Small intestine (tissue), 7 donors: ENCODE results near the gene AHCYL2. TPM values are rescaled to one million over a fixed set of nuclear protein-coding genes. Genes with fewer than 3 reads are reported as not detected.
A peak's percentile ranks its signal among the peaks of the same experiment; 100 is the strongest.
"Not testable (repeated sequence)": the region's sequence is repeated elsewhere in the genome, so short reads cannot be mapped to it uniquely, and the experiment has no call there.

Source experiments
- DNase-seq, 2 donors: peaks; one replicate each; pipeline versions ENCODE4 v3.0.0 to v3.0.0-alpha.2; 2013
- FAIRE-seq: peaks from 2 replicates; lab custom pipeline; 2012; peaks lifted over from hg19 to GRCh38; lab: Jason Lieb, UNC
- H3K27ac ChIP-seq, 3 donors: one replicate each; pipeline ENCODE4 v1.5.1; 2013; ENCODE audit warnings: low read length in 2 of 3, mild to moderate bottlenecking in 2 of 3, control low read depth in 1 of 3, inconsistent platforms in 1 of 3, low read depth in 1 of 3, moderate library complexity in 1 of 3
- H3K27me3 ChIP-seq, 3 donors: one replicate each; pipeline ENCODE4 v1.6.1; 2013; ENCODE audit warnings: low read length in 3 of 3, inconsistent platforms in 1 of 3; ENCODE audit not compliant: control insufficient read depth in 3 of 3, insufficient read depth in 3 of 3
- H3K36me3 ChIP-seq, 3 donors: one replicate each; pipeline ENCODE4 v1.6.1; 2013; ENCODE audit warnings: low read length in 3 of 3, inconsistent platforms in 1 of 3, low read depth in 1 of 3, mild to moderate bottlenecking in 1 of 3, moderate library complexity in 1 of 3; ENCODE audit not compliant: control insufficient read depth in 3 of 3, insufficient read depth in 2 of 3
- H3K4me1 ChIP-seq, 3 donors: one replicate each; pipeline ENCODE4 v1.6.1; 2013; ENCODE audit warnings: low read length in 2 of 3, inconsistent platforms in 1 of 3, low read depth in 1 of 3, mild to moderate bottlenecking in 1 of 3, moderate library complexity in 1 of 3; ENCODE audit not compliant: control insufficient read depth in 3 of 3, insufficient read depth in 2 of 3
- H3K4me3 ChIP-seq, 3 donors: one replicate each; pipeline ENCODE4 v1.5.1; 2013; ENCODE audit warnings: low read length in 3 of 3, control low read depth in 1 of 3, inconsistent platforms in 1 of 3, low read depth in 1 of 3, mild to moderate bottlenecking in 1 of 3, moderate library complexity in 1 of 3
- H3K9me3 ChIP-seq, 2 donors: one replicate each; pipeline ENCODE4 v1.6.1; 2013; ENCODE audit warnings: low read depth in 1 of 2, low read length in 1 of 2; ENCODE audit not compliant: control insufficient read depth in 2 of 2, insufficient read depth in 1 of 2
- WGBS, 3 donors: extraction: QIAGEN DNeasy Blood & Tissue Kit; methylation state at CpG; one replicate each; pipeline ENCODE4 v1.1.7; 2013; 5-methylcytosine and 5-hydroxymethylcytosine counted together
- polyA plus RNA-seq, 4 donors: library from polyadenylated mRNA; stranded (reverse) in 3 of 4; unstranded in 1 of 4; fragments of 200-250 nt in 3 of 4; fragments of 120-200 nt in 1 of 4; gene quantifications; one replicate each; pipeline versions ENCODE4 v1.2.1 to v1.2.3, GENCODE V29; 2013
- donor health status: healthy with polysubstance abuse.
- donor health status: control.
- donor health status: control.
- donor health status: Bipolar disorder and iron deficiency.
- donor health status: healthy.

The AHCYL2 gene
- polyA plus RNA-seq, 4 donors = 18.2 to 25.4 (median 22.3) TPM

DNA sequence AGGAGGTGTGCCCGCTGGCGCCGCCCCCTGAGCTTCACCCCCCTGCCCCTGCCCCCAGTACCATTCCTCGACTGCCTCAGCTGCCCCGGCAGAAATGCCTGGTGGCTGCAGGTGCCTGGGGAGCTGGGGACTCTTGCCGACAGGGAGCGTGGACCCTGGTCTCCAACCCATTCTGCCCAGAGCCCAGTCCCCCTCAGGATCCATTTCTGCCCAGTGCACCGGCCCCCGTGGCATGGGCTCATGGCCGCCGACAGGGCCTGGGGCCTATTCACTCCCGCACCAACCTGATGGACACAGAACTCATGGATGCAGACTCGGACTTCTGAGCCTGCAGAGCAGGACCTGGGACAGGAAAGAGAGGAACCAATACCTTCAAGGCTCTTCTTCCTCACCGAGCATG lies 12.7 kb upstream of the AHCYL2 start:
- no peak overlapping the region for H3K4me3 ChIP-seq
- H3K27me3 ChIP-seq = no peaks in the 10 kb centered on the region
- no peak for DNase-seq
- H3K4me1 ChIP-seq = no peaks in the 10 kb centered on the region
- H3K9me3 ChIP-seq = peaks cover 0 to 3% of the 10 kb centered on the region in 2 donors
- H3K27ac ChIP-seq = no peak overlapping the region
- H3K36me3 ChIP-seq = peaks cover 0 to 45% (median 0%) of the 10 kb centered on the region in 3 donors
- no peak for FAIRE-seq
- 92 to 95% (median 93%) methylated on average over 10 to 14 of the region's 14 CpGs for WGBS, 3 donors

DNA sequence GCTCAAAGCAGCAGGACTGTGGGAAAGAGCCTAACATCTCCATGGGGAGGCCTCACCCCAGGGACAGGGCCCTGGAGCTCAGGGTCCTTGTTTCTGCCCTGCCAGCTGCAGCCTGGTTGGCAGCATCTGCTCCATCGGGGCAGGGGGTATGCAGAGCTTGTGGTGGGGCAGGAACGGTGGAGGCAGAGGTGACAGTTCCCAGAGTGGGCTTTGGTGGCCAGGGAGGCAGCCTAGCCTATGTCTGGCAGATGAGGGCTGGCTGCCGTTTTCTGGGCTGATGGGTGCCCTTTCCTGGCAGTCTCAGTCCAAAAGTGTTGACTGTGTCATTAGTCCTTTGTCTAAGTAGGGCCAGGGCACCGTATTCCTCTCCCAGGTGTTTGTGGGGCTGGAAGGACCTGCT lies 12.2 kb upstream of the AHCYL2 start:
- 83 to 87% (median 85%) methylated on average over 4 of the region's 4 CpGs for WGBS, 3 donors
- DNase-seq (no peak), FAIRE-seq (no peak)
- Histone ChIP-seq H3K9me3 (peaks cover 0 to 3% of the 10 kb centered on the region in 2 donors), H3K27ac (no peak overlapping the region), H3K36me3 (peaks cover 0 to 44% (median 0%) of the 10 kb centered on the region in 3 donors), H3K4me3 (no peak overlapping the region), H3K4me1 (no peaks in the 10 kb centered on the region), H3K27me3 (no peaks in the 10 kb centered on the region)

DNA sequence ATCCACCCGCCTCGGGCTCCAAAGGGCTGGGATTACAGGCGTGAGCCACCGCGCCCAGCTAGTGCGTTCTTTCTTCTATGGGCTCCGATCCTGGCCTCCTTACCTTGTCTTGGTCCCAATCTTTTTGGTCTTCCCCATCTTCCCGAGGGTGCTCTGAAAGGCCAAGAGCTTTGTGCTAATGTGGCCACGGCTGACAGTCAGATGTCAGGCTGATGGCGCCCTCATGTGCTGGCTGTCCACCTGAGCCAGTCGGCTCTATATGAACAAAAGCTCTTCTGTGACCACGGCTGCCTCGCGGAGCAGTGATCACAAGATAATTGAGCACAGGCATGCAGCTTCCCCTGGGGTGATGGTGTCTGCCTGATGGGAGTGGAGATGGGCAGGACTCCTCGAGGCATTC lies 11.0 kb upstream of the AHCYL2 start:
- H3K27me3 ChIP-seq = no peaks in the 10 kb centered on the region
- 48 to 57% (median 52%) methylated on average over 15 of the region's 15 CpGs for WGBS, 3 donors
- DNase-seq (peak in 1 of 2 donors; percentile 20), FAIRE-seq (no peak)
- H3K4me1 ChIP-seq = peaks cover 0 to 2% (median 0%) of the 10 kb centered on the region in 3 donors
- peaks cover 0 to 3% of the 10 kb centered on the region in 2 donors for H3K9me3 ChIP-seq
- no peak overlapping the region for H3K4me3 ChIP-seq
- no peak overlapping the region for H3K27ac ChIP-seq
- H3K36me3 ChIP-seq = peaks cover 0 to 40% (median 0%) of the 10 kb centered on the region in 3 donors

DNA sequence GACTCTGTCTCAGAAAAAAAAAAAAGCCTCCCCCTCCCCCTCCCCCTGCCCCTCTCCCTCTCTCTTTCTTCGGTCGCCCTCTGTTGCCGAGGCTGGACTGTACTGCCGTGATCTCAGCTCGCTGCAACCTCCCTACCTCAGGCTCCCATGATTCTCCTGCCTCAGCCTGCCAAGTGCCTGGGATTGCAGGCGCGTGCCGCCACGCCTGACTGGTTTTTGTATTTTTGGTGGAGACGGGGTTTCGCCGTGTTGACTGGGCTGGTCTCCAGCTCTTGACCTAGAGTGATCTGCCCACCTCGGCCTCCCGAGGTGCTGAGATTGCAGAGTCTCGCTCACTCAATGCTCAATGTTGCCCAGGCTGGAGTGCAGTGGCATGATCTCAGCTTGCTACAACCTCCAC lies 9.1 kb upstream of the AHCYL2 start:
- H3K4me3 ChIP-seq, H3K27me3 ChIP-seq, DNase-seq, FAIRE-seq, H3K4me1 ChIP-seq, H3K9me3 ChIP-seq, H3K27ac ChIP-seq: not testable (repeated sequence)
- WGBS, 3 donors = 94 to 98% (median 96%) methylated on average over 15 of the region's 15 CpGs
- peaks cover 0 to 26% (median 0%) of the 10 kb centered on the region in 3 donors for H3K36me3 ChIP-seq

DNA sequence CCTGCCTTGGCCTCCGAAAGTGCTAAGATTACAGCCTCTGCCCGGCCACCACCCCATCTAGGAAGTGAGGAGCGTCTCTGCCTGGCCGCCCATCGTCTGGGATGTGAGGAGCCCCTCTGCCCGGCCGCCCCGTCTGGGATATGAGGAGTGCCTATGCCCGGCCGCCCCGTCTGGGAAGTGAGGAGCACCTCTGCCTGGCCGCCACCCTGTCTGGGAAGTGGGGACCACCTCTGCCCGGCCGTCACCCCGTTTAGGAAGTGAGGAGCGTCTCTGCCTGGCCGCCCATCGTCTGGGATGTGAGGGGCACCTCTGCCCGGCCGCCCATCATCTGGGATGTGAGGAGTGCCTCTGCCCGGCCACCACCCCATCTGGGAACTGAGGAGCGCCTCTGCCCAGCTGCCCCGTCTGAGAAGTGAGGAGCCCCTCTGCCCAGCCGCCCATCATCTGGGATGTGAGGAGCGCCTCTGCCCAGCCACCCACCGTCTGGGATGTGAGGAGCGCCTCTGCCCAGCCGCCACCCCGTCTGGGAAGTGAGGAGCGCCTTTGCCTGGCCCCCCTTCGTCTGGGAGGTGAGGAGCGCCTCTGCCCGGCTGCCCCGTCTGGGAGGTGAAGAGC lies 8.6 kb upstream of the AHCYL2 start:
- DNase-seq, H3K4me1 ChIP-seq, H3K4me3 ChIP-seq, H3K9me3 ChIP-seq, H3K27ac ChIP-seq, FAIRE-seq, H3K27me3 ChIP-seq: not testable (repeated sequence)
- peaks cover 0 to 21% (median 0%) of the 10 kb centered on the region in 3 donors for H3K36me3 ChIP-seq
- WGBS, 3 donors = 94 to 96% (median 95%) methylated on average over 33 to 34 of the region's 34 CpGs

DNA sequence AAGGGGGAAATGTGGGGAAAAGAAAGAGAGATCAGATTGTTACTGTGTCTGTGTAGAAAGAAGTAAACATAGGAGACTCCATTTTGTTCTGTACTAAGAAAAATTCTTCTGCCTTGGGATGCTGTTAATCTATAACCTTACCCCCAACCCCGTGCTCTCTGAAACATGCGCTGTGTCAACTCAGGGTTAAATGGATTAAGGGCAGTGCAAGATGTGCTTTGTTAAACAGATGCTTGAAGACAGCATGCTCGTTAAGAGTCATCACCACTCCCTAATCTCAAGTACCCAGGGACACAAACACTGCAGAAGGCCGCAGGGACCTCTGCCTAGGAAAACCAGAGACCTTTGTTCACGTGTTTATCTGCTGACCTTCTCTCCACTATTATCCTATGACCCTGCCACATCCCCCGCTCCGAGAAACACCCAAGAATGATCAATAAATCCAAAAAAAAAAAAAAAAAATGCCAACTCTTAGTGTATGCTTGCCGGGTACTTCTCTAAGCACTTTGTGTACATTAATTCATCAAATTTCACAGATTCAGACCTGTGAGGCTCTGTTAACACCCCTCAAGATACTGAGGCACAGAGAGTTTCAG lies 7.9 kb upstream of the AHCYL2 start:
- 37 to 64% (median 63%) methylated on average over 6 to 8 of the region's 8 CpGs for WGBS, 3 donors
- not testable (repeated sequence) for H3K27me3 ChIP-seq, FAIRE-seq, H3K9me3 ChIP-seq, DNase-seq, H3K27ac ChIP-seq, H3K4me3 ChIP-seq, H3K4me1 ChIP-seq
- peaks cover 0 to 14% (median 0%) of the 10 kb centered on the region in 3 donors for H3K36me3 ChIP-seq

DNA sequence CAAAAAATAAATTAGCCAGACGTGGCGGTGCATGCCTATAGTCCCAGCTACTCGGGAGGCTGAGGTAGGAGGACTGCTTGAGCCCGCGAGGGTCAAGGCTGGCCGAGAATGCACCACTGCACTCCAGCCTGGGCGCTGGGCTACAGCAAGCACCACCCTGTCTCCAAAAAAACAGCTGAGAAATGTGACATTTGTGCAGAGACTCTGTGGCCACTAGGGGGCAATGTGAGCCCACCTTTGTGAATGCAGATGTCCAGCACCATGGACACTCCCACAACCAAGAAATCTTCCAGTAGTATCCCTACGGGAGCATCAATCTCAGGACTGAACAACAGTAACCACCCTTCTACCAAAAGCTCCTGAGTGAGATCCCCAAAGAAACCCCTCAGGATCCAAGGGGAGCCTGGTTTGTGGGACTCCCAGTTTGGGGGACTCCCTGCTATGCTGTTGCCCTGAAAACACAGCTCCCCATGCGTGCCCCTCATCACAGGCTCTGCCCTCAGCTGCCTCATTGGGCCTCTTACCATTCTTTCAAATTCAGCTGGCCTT lies 6.2 kb upstream of the AHCYL2 start:
- H3K27ac ChIP-seq = no peak overlapping the region
- H3K4me3 ChIP-seq = no peak overlapping the region
- no peaks in the 10 kb centered on the region for H3K27me3 ChIP-seq
- peaks cover 0 to 2% (median 0%) of the 10 kb centered on the region in 3 donors for H3K4me1 ChIP-seq
- H3K36me3 ChIP-seq = no peaks in the 10 kb centered on the region
- DNase-seq (peak; percentile 84 to 86), FAIRE-seq (no peak)
- peaks cover 0 to 3% of the 10 kb centered on the region in 2 donors for H3K9me3 ChIP-seq
- 10 to 14% (median 12%) methylated on average over 9 of the region's 9 CpGs for WGBS, 3 donors

DNA sequence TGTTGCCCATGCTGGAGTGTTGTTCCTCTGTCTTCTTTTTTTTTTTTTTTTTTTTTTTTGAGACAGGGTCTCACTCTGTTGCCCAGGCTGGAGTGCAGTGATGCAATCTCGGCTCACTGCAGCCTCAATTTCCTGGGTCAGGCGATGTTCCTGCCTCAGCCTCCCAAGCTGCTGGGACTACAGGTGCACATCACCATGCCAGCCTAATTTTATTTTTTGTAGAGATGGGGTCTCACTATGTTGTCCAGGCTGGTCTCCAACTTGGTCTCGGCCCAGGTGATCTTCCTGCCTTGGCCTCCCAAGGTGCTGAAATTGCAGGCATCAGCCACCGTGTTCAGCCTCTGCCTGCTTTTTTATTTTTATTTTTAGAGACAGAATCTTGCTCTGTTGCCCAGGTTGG lies 5.7 kb upstream of the AHCYL2 start:
- H3K27ac ChIP-seq, DNase-seq, H3K4me1 ChIP-seq, H3K36me3 ChIP-seq, H3K27me3 ChIP-seq, H3K9me3 ChIP-seq, H3K4me3 ChIP-seq, FAIRE-seq: not testable (repeated sequence)
- WGBS, 3 donors = 87 to 93% (median 89%) methylated on average over 4 of the region's 4 CpGs
